Pancreas (tissue), 10 donors: ENCODE data around the gene NDRG4. TPM values are rescaled to one million over a fixed set of nuclear protein-coding genes. Genes with fewer than 3 reads are reported as not detected.
A peak's percentile ranks its signal among the peaks of the same experiment; 100 is the strongest.

Experiments
- ATAC-seq, 4 donors: fragments of 200-7000 bp; cut with Tn5 transposase; one replicate each; pipeline versions ENCODE4 v1.8.0 to v1.9.1; 2020; ENCODE audit warnings: mild to moderate bottlenecking in 4 of 4, moderate library complexity in 4 of 4
- DNase-seq, 6 donors: peaks; one replicate each; pipeline ENCODE4 v3.0.0-alpha.2; 2020
- FAIRE-seq: peaks from 2 replicates; lab custom pipeline; 2012; peaks lifted over from hg19 to GRCh38; lab: Jason Lieb, UNC
- H3K27ac ChIP-seq, 4 donors: fragments of 200-600 bp; sonication (generic); 1 replicate in 3 of 4; 2 replicates in 1 of 4; pipeline versions ENCODE4 v1.5.0 to v1.8.0; 2020
- H3K27me3 ChIP-seq, 4 donors: fragments of 200-600 bp; one replicate each; pipeline ENCODE4 v1.8.0; 2021
- H3K36me3 ChIP-seq, 3 donors: fragments of 200-600 bp; sonication (generic) in 1 of 3; one replicate each; pipeline versions ENCODE4 v1.5.0 to v1.8.0; 2020 to 2021
- H3K4me1 ChIP-seq, 3 donors: fragments of 200-600 bp; one replicate each; pipeline ENCODE4 v1.8.0; 2021
- H3K4me3 ChIP-seq, 4 donors: fragments of 200-600 bp; sonication (generic) in 2 of 4; one replicate each; pipeline versions ENCODE4 v1.5.0 to v1.8.0; 2020 to 2021
- H3K9me3 ChIP-seq, 4 donors: fragments of 200-600 bp; one replicate each; pipeline ENCODE4 v1.8.0; 2021
- WGBS, 2 donors: extraction: QIAGEN DNeasy Blood & Tissue Kit; methylation state at CpG; one replicate each; pipeline ENCODE4 v1.1.7; 2013; 5-methylcytosine and 5-hydroxymethylcytosine counted together
- intact Hi-C, 3 donors: fragments of 100-400 bp; cut with DNase I; formaldehyde crosslinking; loops; one replicate each; pipeline versions ENCODE4 v1.11.1 to v1.14.2; 2022
- polyA plus RNA-seq, 2 donors: library from polyadenylated mRNA; stranded (reverse); fragments of 200-250 nt; gene quantifications; one replicate each; pipeline ENCODE4 v1.2.3, GENCODE V29; 2013
- total RNA-seq, 6 donors: library from RNA; stranded (reverse); fragmentation: NEBNext Ultra II Directional in 4 of 6; extraction: Animal tissue kit (Norgen Biotek cat#: 25700) in 4 of 6; gene quantifications; one replicate each; pipeline versions ENCODE4 v1.2.1 to v1.2.4, GENCODE V29; 2021 to 2023
- TF ChIP-seq, protein P1 (sequence below), 4 donors: fragments of 200-600 bp; sonication (generic) in 3 of 4; IDR thresholded peaks; one replicate each; pipeline versions ENCODE4 v1.5.0 to v1.8.0; 2021; ENCODE audit warnings: antibody characterized with exemption in 4 of 4
- donor health status: healthy with polysubstance abuse.
- donor health status: DM: no; HTN: no; CAD: no; lungs with moderate emphysema.
- donor health status: DM: no; HTN: no; CAD: no.
- donor health status: control.
- donor health status: control.
- donor health status: Bipolar disorder and iron deficiency.
- donor health status: DM: yes; HTN: yes; CAD: no.
- donor health status: DM: no; HTN: no; CAD: no.
- donor health status: DM: no; HTN: no; CAD: no.
- donor health status: DM: yes; HTN: yes; CAD: no.

Gene NDRG4
- total and polyA plus RNA-seq, 8 donors, result 2.0 to 25.8 (median 4.1) TPM

DNA sequence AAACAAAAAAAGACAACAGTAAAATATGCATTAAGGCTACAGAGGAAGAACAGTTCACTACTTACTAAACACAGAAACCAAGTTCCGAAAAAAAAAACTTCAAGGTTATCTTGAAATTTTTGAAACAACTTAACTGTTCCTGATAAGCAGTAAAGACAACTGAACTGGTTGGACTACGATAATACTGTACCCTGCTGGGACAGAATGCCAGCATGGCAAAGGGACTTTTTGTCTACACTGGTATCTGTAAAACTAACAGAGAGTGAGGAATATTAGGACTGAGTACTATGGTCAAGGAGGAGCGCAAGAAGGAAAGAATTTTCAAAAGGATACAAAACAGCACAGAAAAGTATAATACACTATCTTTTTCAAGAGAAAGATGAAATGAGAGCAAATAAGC, 35.2 kb downstream of the NDRG4 start:
- Histone ChIP-seq H3K4me1 (peaks cover 0 to 12% (median 9%) of the 10 kb centered on the region in 3 donors), H3K36me3 (peaks cover 5 to 86% (median 55%) of the 10 kb centered on the region in 3 donors), H3K4me3 (no peak overlapping the region), H3K9me3 (no peaks in the 10 kb centered on the region), H3K27ac (no peak overlapping the region), H3K27me3 (no peaks in the 10 kb centered on the region)
- no peak for DNase-seq
- intact Hi-C loops, result loop anchor here in 1 of 3 donors (10.0 kb wide), 1 partner anchor 50 kb away; no protein-coding TSS in a partner anchor
- WGBS, 2 donors, result 31 to 35% methylated on average over 3 of the region's 3 CpGs
- TF ChIP-seq, protein P1, sequence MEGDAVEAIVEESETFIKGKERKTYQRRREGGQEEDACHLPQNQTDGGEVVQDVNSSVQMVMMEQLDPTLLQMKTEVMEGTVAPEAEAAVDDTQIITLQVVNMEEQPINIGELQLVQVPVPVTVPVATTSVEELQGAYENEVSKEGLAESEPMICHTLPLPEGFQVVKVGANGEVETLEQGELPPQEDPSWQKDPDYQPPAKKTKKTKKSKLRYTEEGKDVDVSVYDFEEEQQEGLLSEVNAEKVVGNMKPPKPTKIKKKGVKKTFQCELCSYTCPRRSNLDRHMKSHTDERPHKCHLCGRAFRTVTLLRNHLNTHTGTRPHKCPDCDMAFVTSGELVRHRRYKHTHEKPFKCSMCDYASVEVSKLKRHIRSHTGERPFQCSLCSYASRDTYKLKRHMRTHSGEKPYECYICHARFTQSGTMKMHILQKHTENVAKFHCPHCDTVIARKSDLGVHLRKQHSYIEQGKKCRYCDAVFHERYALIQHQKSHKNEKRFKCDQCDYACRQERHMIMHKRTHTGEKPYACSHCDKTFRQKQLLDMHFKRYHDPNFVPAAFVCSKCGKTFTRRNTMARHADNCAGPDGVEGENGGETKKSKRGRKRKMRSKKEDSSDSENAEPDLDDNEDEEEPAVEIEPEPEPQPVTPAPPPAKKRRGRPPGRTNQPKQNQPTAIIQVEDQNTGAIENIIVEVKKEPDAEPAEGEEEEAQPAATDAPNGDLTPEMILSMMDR (IDR thresholded peaks at IDR 0.05), result no peak
- FAIRE-seq, result no peak
- peak in 3 of 4 donors; percentile 38 to 80 (median 68) for ATAC-seq

DNA sequence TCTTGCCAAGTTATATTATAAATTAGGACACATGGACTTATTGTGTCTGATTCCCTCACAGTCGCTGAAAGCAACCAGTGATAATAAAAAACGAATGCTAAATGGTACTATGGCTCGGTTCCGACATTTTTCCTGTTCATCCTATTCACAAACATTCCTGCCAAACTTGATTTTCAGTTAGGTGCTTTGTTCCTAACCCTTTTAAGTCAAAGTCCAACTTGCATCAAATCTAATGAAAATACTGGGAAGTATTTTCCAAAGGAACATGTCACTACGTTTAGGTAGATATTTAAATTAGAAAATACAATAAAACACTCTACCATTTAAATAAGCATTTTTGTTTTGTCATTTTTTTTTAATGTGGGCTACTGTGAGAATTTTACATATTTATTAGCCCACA, 36.3 kb downstream of the NDRG4 start:
- intact Hi-C loops, result loop anchor here in 1 of 3 donors (10.0 kb wide), 1 partner anchor 49 kb away; no protein-coding TSS in a partner anchor
- Histone ChIP-seq H3K27ac (no peak overlapping the region), H3K4me1 (peaks cover 0 to 12% (median 9%) of the 10 kb centered on the region in 3 donors), H3K36me3 (peaks cover 5 to 89% (median 59%) of the 10 kb centered on the region in 3 donors), H3K27me3 (no peaks in the 10 kb centered on the region), H3K9me3 (no peaks in the 10 kb centered on the region), H3K4me3 (no peak overlapping the region)
- DNase-seq (no peak), FAIRE-seq (no peak), ATAC-seq (no peak)
- TF ChIP-seq, protein P1 (IDR thresholded peaks at IDR 0.05), result no peak
- 39 to 50% methylated on average over 5 of the region's 5 CpGs for WGBS, 2 donors

DNA sequence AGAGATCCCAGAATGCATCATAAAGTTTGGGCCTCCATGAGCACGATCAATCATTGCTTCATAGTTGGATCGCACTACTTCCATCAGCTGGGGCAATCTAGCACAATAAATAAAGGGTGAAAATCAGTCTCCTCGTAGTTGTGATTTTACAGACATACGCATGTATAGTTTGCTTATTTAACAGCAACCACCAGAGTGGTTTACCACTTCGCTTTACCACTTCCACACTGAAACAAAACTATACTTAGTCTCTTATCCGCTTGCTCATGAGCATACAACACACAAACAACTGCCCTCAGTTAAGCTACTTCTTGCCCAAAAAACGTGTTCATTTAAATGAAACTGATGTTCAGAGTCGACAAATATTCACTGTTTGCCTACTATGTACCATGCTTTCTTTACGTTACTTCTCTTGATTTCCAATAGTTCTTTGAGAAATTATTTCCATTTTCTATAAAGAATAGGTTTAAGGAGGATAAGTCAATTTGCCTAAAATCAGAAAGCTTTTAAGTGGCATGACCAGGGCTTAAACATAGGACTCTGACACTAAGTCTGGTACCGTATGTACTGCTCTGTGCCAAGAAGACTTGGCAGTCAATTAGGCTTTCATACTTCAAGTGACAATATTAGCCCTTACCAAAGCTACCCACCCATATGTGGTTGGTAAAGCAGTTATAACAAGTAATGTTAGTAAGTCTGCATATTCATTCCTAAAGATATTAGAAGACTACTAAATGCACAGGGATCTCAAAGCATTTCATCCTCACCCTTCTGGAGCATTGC, 37.4 kb downstream of the NDRG4 start:
- Histone ChIP-seq H3K27me3 (no peaks in the 10 kb centered on the region), H3K9me3 (no peaks in the 10 kb centered on the region), H3K4me1 (peaks cover 0 to 12% (median 9%) of the 10 kb centered on the region in 3 donors), H3K4me3 (no peak overlapping the region), H3K36me3 (peaks cover 4 to 88% (median 52%) of the 10 kb centered on the region in 3 donors), H3K27ac (no peak overlapping the region)
- no peak for DNase-seq
- TF ChIP-seq, protein P1 (IDR thresholded peaks at IDR 0.05), result no peak
- intact Hi-C loops, result loop anchor here in 1 of 3 donors (10.0 kb wide), 1 partner anchor 47 kb away; no protein-coding TSS in a partner anchor
- WGBS, 2 donors, result 84 to 86% methylated on average over 10 of the region's 10 CpGs
- no peak for ATAC-seq
- FAIRE-seq, result no peak

DNA sequence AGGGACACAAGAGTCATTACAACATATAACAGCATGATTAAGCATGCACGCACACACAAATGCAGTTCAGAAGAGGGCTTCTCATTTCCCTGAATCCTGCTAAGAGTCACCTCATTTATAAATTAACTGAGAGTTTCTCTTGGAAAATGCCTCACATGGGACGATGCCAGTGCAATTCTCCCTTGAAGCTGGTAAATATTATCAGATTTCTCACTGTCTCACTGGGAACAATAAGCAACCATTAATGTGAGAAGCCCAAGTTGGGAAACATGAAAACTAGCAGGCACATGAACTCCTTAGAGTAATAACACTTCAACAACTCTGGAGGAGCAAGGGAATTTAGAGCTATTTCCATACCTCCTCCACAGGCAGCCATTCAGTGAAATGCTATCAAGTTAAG, 41.8 kb downstream of the NDRG4 start:
- ATAC-seq, result no peak
- FAIRE-seq, result no peak
- 81 to 89% methylated on average over 2 of the region's 2 CpGs for WGBS, 2 donors
- Histone ChIP-seq H3K9me3 (no peaks in the 10 kb centered on the region), H3K4me3 (no peak overlapping the region), H3K27ac (no peak overlapping the region), H3K36me3 (peaks cover 0 to 92% (median 60%) of the 10 kb centered on the region in 3 donors), H3K27me3 (no peaks in the 10 kb centered on the region), H3K4me1 (no peaks in the 10 kb centered on the region)
- no peak for DNase-seq
- intact Hi-C loops, result no loop called here
- TF ChIP-seq, protein P1 (IDR thresholded peaks at IDR 0.05), result no peak

DNA sequence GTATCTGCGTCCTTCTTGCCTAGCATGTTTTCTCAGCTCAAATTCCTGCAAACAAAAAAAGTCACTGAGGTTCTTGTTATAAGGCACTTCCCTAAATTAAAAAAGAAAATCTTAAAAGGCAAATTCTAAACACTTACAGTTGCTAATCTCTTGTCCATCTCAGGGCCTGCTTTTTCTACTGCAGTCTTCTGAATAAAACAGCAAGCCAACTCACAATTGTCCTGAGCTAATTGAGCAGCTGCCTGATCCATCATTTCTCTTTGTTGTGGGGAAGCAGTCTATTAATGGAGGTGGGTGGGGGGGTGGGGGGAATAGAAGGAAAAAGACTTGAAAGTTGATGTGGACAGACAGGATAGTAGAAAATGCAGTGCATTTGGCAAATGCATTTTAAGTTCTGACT, 42.3 kb downstream of the NDRG4 start:
- TF ChIP-seq, protein P1 (IDR thresholded peaks at IDR 0.05), result no peak
- Histone ChIP-seq H3K27ac (no peak overlapping the region), H3K27me3 (no peaks in the 10 kb centered on the region), H3K9me3 (no peaks in the 10 kb centered on the region), H3K4me3 (no peak overlapping the region), H3K36me3 (peaks cover 0 to 91% (median 54%) of the 10 kb centered on the region in 3 donors), H3K4me1 (no peaks in the 10 kb centered on the region)
- FAIRE-seq, result no peak
- intact Hi-C loops, result no loop called here
- DNase-seq, result no peak
- WGBS, 2 donors, result 51% methylated on average over 1 of the region's 1 CpG
- no peak for ATAC-seq
